H1 (cell line): ENCODE data around the gene YARS1. TPM values are rescaled to one million over a fixed set of nuclear protein-coding genes. Genes with fewer than 3 reads are reported as not detected.
A peak's percentile ranks its signal among the peaks of the same experiment; 100 is the strongest.

Source experiments
- KDM1A ChIP-seq: fragments of 200-600, 300-600 bp; sonication (generic); IDR thresholded peaks from 2 replicates; pipeline ENCODE4 v1.7.1; 2016; ENCODE audit warnings: mild to moderate bottlenecking, low read length, borderline replicate concordance
- RXRA ChIP-seq: IDR thresholded peaks from 2 replicates; pipeline ENCODE4 v1.6.1; 2011; ENCODE audit warnings: low read depth, mild to moderate bottlenecking, low read length, moderate library complexity; ENCODE audit not compliant: insufficient read depth
- polyA plus RNA-seq, 7 experiments: library from polyadenylated mRNA; depleted of rRNA in 3 of 7; stranded (reverse) in 5 of 7; unstranded in 2 of 7; fragments of >200 nt in 5 of 7; fragments of 200-250 nt in 2 of 7; gene quantifications; 1 replicate in 5 of 7; 2 replicates in 1 of 7; 4 replicates in 1 of 7; pipeline versions ENCODE4 v1.2.1 to v1.2.3, GENCODE V29; 2011 to 2013; ENCODE audit warnings: missing spikeins in 2 of 7, mixed read lengths in 2 of 7
- total RNA-seq: library from RNA; stranded (reverse); fragmentation: NEBNext Ultra II Directional; extraction: Animal tissue kit (Norgen Biotek cat#: 25700); gene quantifications from 2 replicates; pipeline ENCODE4 v1.2.1, GENCODE V29; 2021
- TF ChIP-seq, protein P1 (sequence below): IDR thresholded peaks from 2 replicates; pipeline ENCODE4 v1.6.1; 2012; ENCODE audit warnings: inconsistent platforms
- TF ChIP-seq, protein P2 (sequence below): IDR thresholded peaks from 2 replicates; pipeline ENCODE4 v1.6.1; 2012; ENCODE audit warnings: low read length, inconsistent platforms

Gene YARS1
- total and polyA plus RNA-seq, 2 of the 8 experiments (the other 6 are each of a cell fraction or from before 2014, with no cell fraction given) = 47.1 to 226 TPM

DNA sequence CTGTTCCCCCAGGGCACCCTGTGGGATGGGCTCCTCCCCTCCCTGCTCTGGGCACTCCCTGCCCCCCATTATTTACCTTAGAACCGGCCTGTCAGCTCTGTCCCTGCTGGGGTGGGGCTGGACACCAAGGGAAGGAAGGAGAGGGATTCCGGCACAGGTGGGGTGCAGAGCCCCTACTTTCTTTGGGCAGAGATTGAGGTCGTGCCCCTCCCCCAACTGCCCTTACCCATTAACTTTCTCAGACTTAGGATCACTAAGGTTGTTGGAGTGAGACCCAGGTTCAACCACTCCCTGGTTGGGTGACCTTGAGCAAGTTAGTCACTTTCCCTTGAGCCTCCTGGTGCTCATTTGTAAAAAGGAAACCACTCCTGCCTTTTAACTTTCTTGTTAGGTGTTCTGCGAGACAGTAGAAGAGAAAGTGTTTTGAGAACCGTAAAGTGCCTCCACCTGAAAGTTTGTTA is 57.6 kb downstream of the YARS1 start (continued):
- TF ChIP-seq, protein P1, sequence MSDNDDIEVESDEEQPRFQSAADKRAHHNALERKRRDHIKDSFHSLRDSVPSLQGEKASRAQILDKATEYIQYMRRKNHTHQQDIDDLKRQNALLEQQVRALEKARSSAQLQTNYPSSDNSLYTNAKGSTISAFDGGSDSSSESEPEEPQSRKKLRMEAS = 0 out of 2 replicates have a peak, but pooled peaks have one; percentile 19
- TF ChIP-seq, protein P2, sequence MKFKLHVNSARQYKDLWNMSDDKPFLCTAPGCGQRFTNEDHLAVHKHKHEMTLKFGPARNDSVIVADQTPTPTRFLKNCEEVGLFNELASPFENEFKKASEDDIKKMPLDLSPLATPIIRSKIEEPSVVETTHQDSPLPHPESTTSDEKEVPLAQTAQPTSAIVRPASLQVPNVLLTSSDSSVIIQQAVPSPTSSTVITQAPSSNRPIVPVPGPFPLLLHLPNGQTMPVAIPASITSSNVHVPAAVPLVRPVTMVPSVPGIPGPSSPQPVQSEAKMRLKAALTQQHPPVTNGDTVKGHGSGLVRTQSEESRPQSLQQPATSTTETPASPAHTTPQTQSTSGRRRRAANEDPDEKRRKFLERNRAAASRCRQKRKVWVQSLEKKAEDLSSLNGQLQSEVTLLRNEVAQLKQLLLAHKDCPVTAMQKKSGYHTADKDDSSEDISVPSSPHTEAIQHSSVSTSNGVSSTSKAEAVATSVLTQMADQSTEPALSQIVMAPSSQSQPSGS = peak; percentile 81; the same call in 1 of the 2 replicates
- TF ChIP-seq RXRA (no peak), KDM1A (no peak)
